GM12873 (cell line): Measurements from ENCODE around the gene CYP4F12.

Experiments used
- TF ChIP-seq, protein P1 (sequence below): IDR thresholded peaks from 2 replicates; pipeline ENCODE4 v1.5.1; 2012; ENCODE audit warnings: low read depth, mild to moderate bottlenecking, moderate library complexity, low read length, control low read depth; ENCODE audit not compliant: insufficient read depth; ENCODE audit errors: missing control alignments

The CYP4F12 gene

GRCh38 chr19:15722956-15723355 is 50.1 kb downstream of the CYP4F12 start:
- TF ChIP-seq, protein P1, sequence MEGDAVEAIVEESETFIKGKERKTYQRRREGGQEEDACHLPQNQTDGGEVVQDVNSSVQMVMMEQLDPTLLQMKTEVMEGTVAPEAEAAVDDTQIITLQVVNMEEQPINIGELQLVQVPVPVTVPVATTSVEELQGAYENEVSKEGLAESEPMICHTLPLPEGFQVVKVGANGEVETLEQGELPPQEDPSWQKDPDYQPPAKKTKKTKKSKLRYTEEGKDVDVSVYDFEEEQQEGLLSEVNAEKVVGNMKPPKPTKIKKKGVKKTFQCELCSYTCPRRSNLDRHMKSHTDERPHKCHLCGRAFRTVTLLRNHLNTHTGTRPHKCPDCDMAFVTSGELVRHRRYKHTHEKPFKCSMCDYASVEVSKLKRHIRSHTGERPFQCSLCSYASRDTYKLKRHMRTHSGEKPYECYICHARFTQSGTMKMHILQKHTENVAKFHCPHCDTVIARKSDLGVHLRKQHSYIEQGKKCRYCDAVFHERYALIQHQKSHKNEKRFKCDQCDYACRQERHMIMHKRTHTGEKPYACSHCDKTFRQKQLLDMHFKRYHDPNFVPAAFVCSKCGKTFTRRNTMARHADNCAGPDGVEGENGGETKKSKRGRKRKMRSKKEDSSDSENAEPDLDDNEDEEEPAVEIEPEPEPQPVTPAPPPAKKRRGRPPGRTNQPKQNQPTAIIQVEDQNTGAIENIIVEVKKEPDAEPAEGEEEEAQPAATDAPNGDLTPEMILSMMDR = no peak

GRCh38 chr19:15727724-15728123 is 54.8 kb downstream of the CYP4F12 start, which contains the start of gene OR10H2:
TSS of gene OR10H2 (plus strand) at chr19:15728024. CDS start at chr19:15728044, 20 bp downstream.
- TF ChIP-seq, protein P1 = no peak

- TF ChIP-seq, protein P1 = no peak
Measured at GRCh38 chr19:15730538-15730937, 57.7 kb downstream of the CYP4F12 start.

DNA sequence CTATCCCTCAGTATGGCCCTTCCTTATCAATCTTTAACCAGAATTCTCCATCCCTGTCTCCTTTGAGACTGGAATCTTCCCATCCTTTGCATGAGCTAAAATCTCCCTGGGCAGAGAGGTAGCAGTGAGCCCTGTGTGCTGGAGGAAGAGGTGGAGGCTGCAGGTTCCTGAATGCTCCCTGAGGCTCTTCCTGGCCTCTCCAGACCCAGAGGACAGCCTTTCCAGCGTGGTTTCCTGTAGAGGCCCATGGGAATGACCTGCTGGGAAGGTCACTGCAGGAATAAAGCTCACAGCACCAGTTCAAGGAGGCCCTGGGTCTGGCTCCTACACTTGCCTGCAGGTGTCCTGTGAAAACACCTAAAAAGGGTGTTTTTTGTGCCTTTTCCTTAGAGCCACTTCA is 59.5 kb downstream of the CYP4F12 start:
- TF ChIP-seq, protein P1 = no peak

GRCh38 chr19:15733895-15734294 is 61.0 kb downstream of the CYP4F12 start:
- TF ChIP-seq, protein P1 = no peak

- TF ChIP-seq, protein P1 = no peak
Measured at GRCh38 chr19:15737722-15738121, 64.8 kb downstream of the CYP4F12 start, which contains the start of gene OR10H3. TSS of gene OR10H3 (plus strand) at chr19:15737985. CDS start at chr19:15741393, 3,408 bp downstream.

GRCh38 chr19:15740785-15741184 is 67.9 kb downstream of the CYP4F12 start:
- TF ChIP-seq, protein P1 = no peak
